T-helper 17 cell (primary cell): Measurements from ENCODE around the gene ACSL3. TPM values are rescaled to one million over a fixed set of nuclear protein-coding genes. Genes with fewer than 3 reads are reported as not detected.
"Not testable (repeated sequence)": the region's sequence is repeated elsewhere in the genome, so short reads cannot be mapped to it uniquely, and the experiment has no call there.

Experiments used
- ATAC-seq: fragments of 150-1000 bp; cut with Tn5 transposase; 2 replicates; pipeline ENCODE4 v1.10.0; 2021; ENCODE audit warnings: mild to moderate bottlenecking, moderate library complexity
- DNase-seq, 3 donors: peaks; one replicate each; pipeline versions ENCODE4 v3.0.0 to v3.0.0-alpha.2; 2020 to 2021
- H3K9me3 ChIP-seq: one replicate; pipeline ENCODE4 v1.7.0; 2013; ENCODE audit warnings: low read length, mild to moderate bottlenecking; ENCODE audit not compliant: control insufficient read depth, poor library complexity, severe bottlenecking
- H3K27ac Mint-ChIP-seq: one replicate; pipeline ENCODE4 v1.8.0; 2022; ENCODE audit warnings: mild to moderate bottlenecking, moderate library complexity, mixed read lengths
- H3K27me3 Mint-ChIP-seq: one replicate; pipeline ENCODE4 v1.8.0; 2022; ENCODE audit warnings: mixed read lengths
- H3K36me3 Mint-ChIP-seq: one replicate; pipeline ENCODE4 v1.8.0; 2022; ENCODE audit warnings: low read depth, mixed read lengths
- H3K4me1 Mint-ChIP-seq: one replicate; pipeline ENCODE4 v1.8.0; 2022; ENCODE audit warnings: mild to moderate bottlenecking, mixed read lengths
- H3K4me3 Mint-ChIP-seq: one replicate; pipeline ENCODE4 v1.8.0; 2022; ENCODE audit warnings: mild to moderate bottlenecking, moderate library complexity, mixed read lengths
- total RNA-seq, 4 donors: library from RNA in 2 of 4; stranded (reverse) in 2 of 4; gene quantifications; one replicate each; pipeline ENCODE4 v1.2.3 and lab custom pipeline; 2022 to 2026

Gene ACSL3
- total RNA-seq, 2 donors from 2014 or later: 56.2 to 65.7 TPM

- Mint-ChIP-seq H3K4me3 (no peak overlapping the region), H3K27ac (no peak overlapping the region), H3K27me3 (peaks cover 37% of the 10 kb centered on the region), H3K4me1 (no peaks in the 10 kb centered on the region), H3K36me3 (no peaks in the 10 kb centered on the region)
- H3K9me3 ChIP-seq: no peaks in the 10 kb centered on the region
- no peak for DNase-seq
- no peak for ATAC-seq
Measured at GRCh38 chr2:222973237-222973636, 112.4 kb downstream of the ACSL3 start.

- Mint-ChIP-seq H3K27me3 (peaks cover 38% of the 10 kb centered on the region), H3K4me1 (no peaks in the 10 kb centered on the region), H3K27ac (no peak overlapping the region), H3K36me3 (no peaks in the 10 kb centered on the region), H3K4me3 (no peak overlapping the region)
- DNase-seq (no peak), ATAC-seq (no peak)
- H3K9me3 ChIP-seq: no peaks in the 10 kb centered on the region
Measured at GRCh38 chr2:222973733-222974132, 112.9 kb downstream of the ACSL3 start.

GRCh38 chr2:222976521-222977061 lies 115.8 kb downstream of the ACSL3 start:
- ATAC-seq: no peak
- no peaks in the 10 kb centered on the region for H3K9me3 ChIP-seq
- Mint-ChIP-seq H3K4me3 (no peak overlapping the region), H3K36me3 (no peaks in the 10 kb centered on the region), H3K27me3 (peaks cover 39% of the 10 kb centered on the region), H3K27ac (no peak overlapping the region), H3K4me1 (no peaks in the 10 kb centered on the region)
- DNase-seq: no peak

GRCh38 chr2:222977121-222977520 lies 116.3 kb downstream of the ACSL3 start:
- no peak overlapping the region for H3K4me3 Mint-ChIP-seq
- ATAC-seq (no peak), DNase-seq (no peak)
- H3K27ac Mint-ChIP-seq: no peak overlapping the region
- peaks cover 39% of the 10 kb centered on the region for H3K27me3 Mint-ChIP-seq
- H3K4me1 Mint-ChIP-seq: no peaks in the 10 kb centered on the region
- H3K36me3 Mint-ChIP-seq: no peaks in the 10 kb centered on the region
- H3K9me3 ChIP-seq: no peaks in the 10 kb centered on the region

DNA sequence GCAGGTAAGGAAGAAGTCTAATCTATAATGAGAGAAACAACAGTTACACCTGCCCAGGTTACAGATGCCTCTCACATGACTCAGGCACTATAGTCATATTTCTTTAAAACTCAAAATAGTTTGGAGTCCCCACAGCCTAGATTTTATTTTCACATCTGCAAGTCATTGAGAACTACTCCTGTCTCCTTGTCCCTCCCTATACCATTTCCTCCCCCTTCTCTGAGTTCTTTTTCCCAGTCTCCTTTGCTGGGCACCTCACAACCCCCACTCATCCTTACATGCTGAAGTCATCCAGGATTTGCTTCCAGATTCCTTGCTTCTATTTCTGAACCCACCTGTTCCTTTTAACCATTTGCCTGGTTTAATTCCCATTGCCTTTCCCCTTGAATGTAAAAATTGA lies 118.0 kb downstream of the ACSL3 start:
- Mint-ChIP-seq H3K4me3 (no peak overlapping the region), H3K4me1 (peaks cover 3% of the 10 kb centered on the region), H3K36me3 (no peaks in the 10 kb centered on the region), H3K27ac (no peak overlapping the region), H3K27me3 (peaks cover 48% of the 10 kb centered on the region)
- DNase-seq (no peak), ATAC-seq (no peak)
- no peaks in the 10 kb centered on the region for H3K9me3 ChIP-seq

- no peaks in the 10 kb centered on the region for H3K9me3 ChIP-seq
- ATAC-seq (no peak), DNase-seq (no peak)
- Mint-ChIP-seq H3K36me3 (no peaks in the 10 kb centered on the region), H3K4me3 (no peak overlapping the region), H3K27me3 (peaks cover 48% of the 10 kb centered on the region), H3K4me1 (peaks cover 3% of the 10 kb centered on the region), H3K27ac (no peak overlapping the region)
Measured at GRCh38 chr2:222979484-222979883, 118.6 kb downstream of the ACSL3 start.

- no peak overlapping the region for H3K4me3 Mint-ChIP-seq
- DNase-seq (no peak), ATAC-seq (no peak)
- H3K36me3 Mint-ChIP-seq: no peaks in the 10 kb centered on the region
- peaks cover 3% of the 10 kb centered on the region for H3K4me1 Mint-ChIP-seq
- peaks cover 34% of the 10 kb centered on the region for H3K27me3 Mint-ChIP-seq
- no peaks in the 10 kb centered on the region for H3K9me3 ChIP-seq
- no peak overlapping the region for H3K27ac Mint-ChIP-seq
Measured at GRCh38 chr2:222982010-222982908, 121.4 kb downstream of the ACSL3 start.

GRCh38 chr2:222982909-222983265 lies 122.1 kb downstream of the ACSL3 start:
- Mint-ChIP-seq H3K4me1 (peaks cover 3% of the 10 kb centered on the region), H3K36me3 (no peaks in the 10 kb centered on the region), H3K27me3 (peaks cover 33% of the 10 kb centered on the region), H3K4me3 (no peak overlapping the region), H3K27ac (no peak overlapping the region)
- ATAC-seq (no peak), DNase-seq (no peak)
- H3K9me3 ChIP-seq: no peaks in the 10 kb centered on the region

DNA sequence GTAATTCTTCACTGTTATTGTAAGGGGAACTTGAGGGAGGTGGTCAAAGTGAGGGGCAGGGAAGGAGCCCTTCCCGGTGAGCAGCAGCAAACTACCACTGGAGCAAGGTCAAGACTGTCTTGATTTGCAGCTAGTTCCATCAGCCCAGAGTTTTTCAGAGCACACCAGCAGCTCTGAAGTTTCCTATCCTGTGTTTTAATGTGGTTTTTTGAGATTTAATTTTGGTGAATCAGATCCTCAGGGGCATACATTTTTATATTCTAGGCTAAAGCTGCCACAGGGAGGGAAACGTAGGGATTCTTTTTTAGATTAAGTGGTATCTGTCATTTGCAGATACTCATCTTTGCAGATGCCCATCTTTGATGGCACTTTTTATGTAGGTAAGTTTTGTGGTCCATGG lies 124.1 kb downstream of the ACSL3 start:
- DNase-seq (no peak), ATAC-seq (no peak)
- H3K36me3 Mint-ChIP-seq: no peaks in the 10 kb centered on the region

DNA sequence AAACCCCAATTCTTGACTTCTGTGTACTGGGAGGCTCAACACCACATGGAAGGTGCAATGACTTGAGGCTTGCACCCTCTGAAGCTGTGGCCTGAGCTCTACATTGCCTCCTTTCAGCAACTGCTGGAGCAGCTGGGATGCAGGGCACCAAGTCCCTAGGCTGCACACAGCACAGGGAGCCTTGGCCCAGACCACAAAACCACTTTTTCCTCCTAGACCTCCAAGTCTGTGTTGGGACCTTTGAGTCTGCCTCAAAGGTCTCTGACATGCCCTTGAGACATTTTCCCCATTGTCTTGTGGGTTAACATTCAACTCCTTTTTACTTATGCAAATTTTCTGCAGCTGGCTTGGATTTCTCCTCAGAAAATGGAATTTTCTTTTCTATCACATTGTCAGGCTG lies 128.6 kb downstream of the ACSL3 start:
- Mint-ChIP-seq H3K36me3 (no peaks in the 10 kb centered on the region), H3K4me3 (no peak overlapping the region), H3K4me1 (no peaks in the 10 kb centered on the region), H3K27ac (no peak overlapping the region), H3K27me3 (peaks cover 13% of the 10 kb centered on the region)
- ATAC-seq (no peak), DNase-seq (no peak)
- H3K9me3 ChIP-seq: no peaks in the 10 kb centered on the region

More for the DNA sequence above, 124.1 kb downstream of the ACSL3 start:
- H3K27me3 Mint-ChIP-seq: peaks cover 15% of the 10 kb centered on the region
- H3K9me3 ChIP-seq: no peaks in the 10 kb centered on the region
- peaks cover 3% of the 10 kb centered on the region for H3K4me1 Mint-ChIP-seq
- H3K4me3 Mint-ChIP-seq: no peak overlapping the region
- no peak overlapping the region for H3K27ac Mint-ChIP-seq

DNA sequence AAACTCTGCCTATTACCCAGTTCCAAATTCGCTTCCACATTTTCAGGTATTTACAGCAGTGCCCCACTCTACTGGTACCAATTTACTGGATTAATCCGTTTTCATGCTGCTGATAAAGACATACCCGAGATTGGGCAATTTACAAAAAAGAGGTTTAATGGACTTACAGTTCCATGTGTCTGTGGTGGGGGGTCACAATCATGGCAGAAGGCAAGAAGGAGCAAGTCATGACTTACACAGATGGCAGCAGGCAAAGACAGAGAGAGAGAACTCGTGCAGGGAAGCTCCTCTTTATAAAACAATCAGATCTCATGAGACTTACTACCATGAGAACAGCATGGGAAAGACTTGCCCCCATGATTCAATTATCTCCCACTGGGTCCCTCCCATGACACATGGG lies 129.4 kb downstream of the ACSL3 start:
- ATAC-seq: not testable (repeated sequence)

DNA sequence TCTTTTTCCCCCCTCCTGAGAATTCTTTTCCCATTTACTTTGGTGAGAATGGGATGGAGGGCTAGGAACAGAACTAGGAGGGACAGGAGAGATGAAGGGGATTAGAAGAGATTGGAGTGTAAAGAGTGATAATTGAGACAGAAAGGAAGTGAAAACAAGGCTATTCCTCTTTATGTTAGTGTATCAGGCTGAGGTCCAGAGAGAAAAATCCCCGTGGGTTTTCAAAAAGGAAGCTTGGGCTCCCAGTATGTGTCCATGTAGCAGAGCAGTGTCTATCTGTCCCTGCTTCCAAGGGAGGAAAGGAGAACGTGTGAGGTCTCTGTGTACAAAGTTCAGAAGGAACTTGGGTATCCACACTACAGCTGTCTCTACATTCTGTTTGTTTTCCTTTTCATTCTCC lies 131.3 kb downstream of the ACSL3 start:
- peaks cover 11% of the 10 kb centered on the region for H3K27me3 Mint-ChIP-seq
- no peak overlapping the region for H3K4me3 Mint-ChIP-seq
- H3K9me3 ChIP-seq: no peaks in the 10 kb centered on the region
- H3K36me3 Mint-ChIP-seq: no peaks in the 10 kb centered on the region
- H3K4me1 Mint-ChIP-seq: no peaks in the 10 kb centered on the region
- ATAC-seq (no peak), DNase-seq (no peak)
- no peak overlapping the region for H3K27ac Mint-ChIP-seq

More for the DNA sequence above, 129.4 kb downstream of the ACSL3 start:
- H3K36me3 Mint-ChIP-seq, H3K9me3 ChIP-seq, H3K4me3 Mint-ChIP-seq, H3K4me1 Mint-ChIP-seq, DNase-seq, H3K27ac Mint-ChIP-seq: not testable (repeated sequence)
- H3K27me3 Mint-ChIP-seq: peaks cover 14% of the 10 kb centered on the region
